ENCODE measurements around the gene EYA2. TPM values are rescaled to one million over a fixed set of nuclear protein-coding genes. Genes with fewer than 3 reads are reported as not detected.

EYA2 gene
- total RNA-seq, 3 donors from 2014 or later (not counting 1 experiment from before 2014, with no cell fraction given): 0.30 TPM; not detected in 2

DNA sequence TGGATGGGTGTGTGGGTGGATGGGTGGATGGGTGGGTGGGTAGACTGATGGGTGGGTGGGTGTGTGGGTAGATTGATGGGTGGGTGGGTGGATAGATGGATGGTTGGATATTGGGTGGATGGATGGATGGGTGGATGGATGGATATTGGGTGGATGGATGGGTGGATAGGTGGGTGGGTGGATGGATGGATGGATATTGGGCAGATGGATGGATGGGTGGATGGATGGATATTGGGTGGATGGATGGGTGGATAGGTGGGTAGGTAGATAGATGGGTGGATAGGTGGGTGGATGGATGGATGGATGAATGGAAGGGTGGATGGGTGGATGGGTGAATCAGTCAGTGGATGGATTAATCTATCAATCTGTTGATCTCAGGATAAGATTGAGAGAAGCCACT lies 284.6 kb downstream of the EYA2 start:
- no peaks in the 10 kb centered on the region for H3K9me3 Mint-ChIP-seq
- H3K27me3 Mint-ChIP-seq (ENCODE audit: low read depth in 2 of 2): peaks cover 0 to 12% of the 10 kb centered on the region in 2 donors
- no peak overlapping the region for H3K4me3 ChIP-seq (ENCODE audit: low read length)
- no peaks in the 10 kb centered on the region for H3K27me3 ChIP-seq (ENCODE audit: control insufficient read depth, insufficient read depth, low read length)
- no peak for DNase-seq
- no peak overlapping the region for H3K27ac ChIP-seq (ENCODE audit: low read length)
- ATAC-seq: no peak
- H3K9me3 ChIP-seq (ENCODE audit: control insufficient read depth, insufficient read depth, low read length): no peaks in the 10 kb centered on the region
- no peak overlapping the region for H3K4me3 Mint-ChIP-seq
- H3K27ac Mint-ChIP-seq: no peak overlapping the region
- TF ChIP-seq, protein P1, sequence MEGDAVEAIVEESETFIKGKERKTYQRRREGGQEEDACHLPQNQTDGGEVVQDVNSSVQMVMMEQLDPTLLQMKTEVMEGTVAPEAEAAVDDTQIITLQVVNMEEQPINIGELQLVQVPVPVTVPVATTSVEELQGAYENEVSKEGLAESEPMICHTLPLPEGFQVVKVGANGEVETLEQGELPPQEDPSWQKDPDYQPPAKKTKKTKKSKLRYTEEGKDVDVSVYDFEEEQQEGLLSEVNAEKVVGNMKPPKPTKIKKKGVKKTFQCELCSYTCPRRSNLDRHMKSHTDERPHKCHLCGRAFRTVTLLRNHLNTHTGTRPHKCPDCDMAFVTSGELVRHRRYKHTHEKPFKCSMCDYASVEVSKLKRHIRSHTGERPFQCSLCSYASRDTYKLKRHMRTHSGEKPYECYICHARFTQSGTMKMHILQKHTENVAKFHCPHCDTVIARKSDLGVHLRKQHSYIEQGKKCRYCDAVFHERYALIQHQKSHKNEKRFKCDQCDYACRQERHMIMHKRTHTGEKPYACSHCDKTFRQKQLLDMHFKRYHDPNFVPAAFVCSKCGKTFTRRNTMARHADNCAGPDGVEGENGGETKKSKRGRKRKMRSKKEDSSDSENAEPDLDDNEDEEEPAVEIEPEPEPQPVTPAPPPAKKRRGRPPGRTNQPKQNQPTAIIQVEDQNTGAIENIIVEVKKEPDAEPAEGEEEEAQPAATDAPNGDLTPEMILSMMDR (IDR thresholded peaks at IDR 0.05): no peak
- H3K4me1 Mint-ChIP-seq: no peaks in the 10 kb centered on the region
- no peaks in the 10 kb centered on the region for H3K36me3 ChIP-seq (ENCODE audit: control insufficient read depth, insufficient read depth, low read length)
- no peaks in the 10 kb centered on the region for H3K36me3 Mint-ChIP-seq
- H3K4me1 ChIP-seq (ENCODE audit: control insufficient read depth, insufficient read depth, low read length): no peaks in the 10 kb centered on the region
- intact Hi-C loops (cut with micrococcal nuclease): no loop called here

DNA sequence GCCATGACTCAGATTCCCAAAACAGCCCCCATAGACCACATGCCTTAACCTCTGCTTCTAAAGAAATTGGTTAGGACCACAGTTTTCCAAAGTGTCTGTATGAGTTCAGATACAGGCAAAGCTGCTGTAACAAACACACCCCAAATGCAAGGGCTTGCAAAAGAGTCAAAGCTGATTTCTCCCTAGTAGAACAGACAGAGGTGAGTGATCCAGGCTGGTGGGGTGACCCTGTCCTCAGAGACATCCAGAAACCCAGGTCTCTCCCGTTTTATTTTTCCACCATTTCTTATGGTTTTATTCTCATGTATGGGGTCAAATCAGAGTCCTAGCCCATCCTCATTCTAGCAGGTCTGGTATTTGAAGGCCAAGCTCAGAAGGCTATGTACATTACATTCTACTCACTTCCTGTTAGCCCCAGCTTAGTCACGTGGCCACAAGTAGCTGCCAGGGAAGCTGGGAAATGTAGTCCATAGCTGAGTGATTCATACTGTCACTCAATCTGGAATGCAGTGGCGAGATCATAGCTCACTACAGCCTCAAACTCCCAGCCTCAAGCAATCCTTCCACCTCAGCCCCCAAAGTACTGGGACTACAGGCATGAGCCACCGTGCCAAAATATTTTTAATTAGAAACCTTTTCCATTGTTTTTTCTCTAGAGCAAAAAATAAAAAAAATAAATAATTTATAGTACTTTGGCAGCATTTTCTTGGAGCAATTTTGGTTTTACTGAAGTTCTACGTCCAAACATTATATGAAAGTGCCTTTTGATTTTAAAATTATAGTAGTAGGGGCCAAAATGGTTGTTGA lies 286.6 kb downstream of the EYA2 start:
- no peak overlapping the region for H3K4me3 ChIP-seq (ENCODE audit: low read length)
- H3K9me3 ChIP-seq (ENCODE audit: control insufficient read depth, insufficient read depth, low read length): no peaks in the 10 kb centered on the region
- no peak overlapping the region for H3K27ac ChIP-seq (ENCODE audit: low read length)
- peak in 1 of 3 donors; percentile 45 for ATAC-seq
- no peaks in the 10 kb centered on the region for H3K27me3 ChIP-seq (ENCODE audit: control insufficient read depth, insufficient read depth, low read length)
- intact Hi-C loops (cut with micrococcal nuclease): no loop called here
- WGBS (ENCODE audit: insufficient coverage): 72% methylated on average over 4 of the region's 5 CpGs
- H3K36me3 ChIP-seq (ENCODE audit: control insufficient read depth, insufficient read depth, low read length): no peaks in the 10 kb centered on the region
- Mint-ChIP-seq H3K4me1 (no peaks in the 10 kb centered on the region), H3K27ac (no peak overlapping the region), H3K4me3 (no peak overlapping the region), H3K9me3 (no peaks in the 10 kb centered on the region), H3K36me3 (no peaks in the 10 kb centered on the region), H3K27me3 (ENCODE audit: low read depth in 2 of 2) (peaks cover 0 to 3% of the 10 kb centered on the region in 2 donors)
- TF ChIP-seq, protein P1 (IDR thresholded peaks at IDR 0.05): no peak
- peak in 1 of 2 donors; percentile 12 for DNase-seq
- no peaks in the 10 kb centered on the region for H3K4me1 ChIP-seq (ENCODE audit: control insufficient read depth, insufficient read depth, low read length)

DNA sequence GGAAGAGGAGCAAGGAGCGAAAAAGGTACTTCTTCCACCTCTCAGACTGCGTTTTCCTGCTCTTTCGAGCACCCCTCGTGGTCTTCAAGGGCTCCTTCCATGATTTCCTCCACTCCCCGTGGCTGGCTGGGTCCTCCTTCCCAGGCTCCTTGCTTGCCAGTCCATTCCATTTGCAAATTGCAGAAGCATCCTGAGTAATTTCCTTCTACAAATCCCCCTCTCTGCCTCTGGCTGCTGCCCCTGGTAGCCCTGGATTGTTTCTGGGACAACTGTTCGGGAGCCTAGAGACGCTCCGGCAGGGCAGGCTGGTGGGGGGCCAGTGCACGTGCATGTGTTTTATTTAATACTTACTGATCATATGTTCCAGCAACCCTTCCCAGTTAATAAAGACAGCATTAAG lies 288.7 kb downstream of the EYA2 start:
- Histone ChIP-seq H3K9me3 (ENCODE audit: control insufficient read depth, insufficient read depth, low read length) (no peaks in the 10 kb centered on the region), H3K27me3 (ENCODE audit: control insufficient read depth, insufficient read depth, low read length) (no peaks in the 10 kb centered on the region), H3K4me1 (ENCODE audit: control insufficient read depth, insufficient read depth, low read length) (peaks cover 7% of the 10 kb centered on the region), H3K4me3 (ENCODE audit: low read length) (no peak overlapping the region), H3K27ac (ENCODE audit: low read length) (no peak overlapping the region), H3K36me3 (ENCODE audit: control insufficient read depth, insufficient read depth, low read length) (no peaks in the 10 kb centered on the region)
- ATAC-seq (no peak), DNase-seq (no peak)
- no peak overlapping the region for H3K4me3 Mint-ChIP-seq
- TF ChIP-seq, protein P1 (IDR thresholded peaks at IDR 0.05): no peak
- WGBS (ENCODE audit: insufficient coverage): 73% methylated on average over 9 of the region's 9 CpGs
- H3K27me3 Mint-ChIP-seq (ENCODE audit: low read depth in 2 of 2): peaks cover 3 to 5% of the 10 kb centered on the region in 2 donors
- H3K4me1 Mint-ChIP-seq: peaks cover 0 to 3% of the 10 kb centered on the region in 2 donors
- intact Hi-C loops (cut with micrococcal nuclease): no loop called here
- H3K9me3 Mint-ChIP-seq: no peaks in the 10 kb centered on the region
- H3K27ac Mint-ChIP-seq: no peak overlapping the region
- H3K36me3 Mint-ChIP-seq: no peaks in the 10 kb centered on the region

Data from natural killer cell (primary cell).